ENCODE measurements around the gene MAP3K14.

The MAP3K14 gene

DNA sequence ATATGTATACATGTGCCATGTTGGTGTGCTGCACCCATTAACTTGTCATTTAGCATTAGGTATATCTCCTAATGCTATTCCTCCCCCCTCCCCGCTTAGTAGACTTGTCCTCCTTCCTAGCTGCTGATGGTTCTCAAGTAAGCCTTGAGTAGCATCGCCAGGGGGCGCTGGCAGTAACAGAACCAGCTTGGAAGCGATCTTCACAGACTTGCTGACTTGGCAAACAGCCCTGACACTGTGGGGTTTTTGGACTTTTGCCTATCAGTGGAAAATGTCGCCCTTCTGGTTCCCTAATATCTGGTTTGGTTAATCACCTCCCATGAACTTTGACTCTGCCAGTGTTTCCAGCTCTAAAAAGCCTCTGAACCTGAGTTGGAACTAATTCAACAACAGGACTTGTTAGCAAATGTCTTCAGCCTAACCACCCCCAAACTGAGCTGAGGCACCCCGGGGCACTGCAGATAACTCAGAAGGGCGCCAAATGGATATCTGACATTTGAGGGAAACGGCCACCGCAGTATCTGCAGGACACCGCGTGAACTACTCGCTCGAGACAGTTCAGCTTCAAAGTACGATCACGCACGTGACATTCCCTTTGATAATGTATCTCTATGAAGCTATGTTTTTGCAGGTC is 39.5 kb downstream of the MAP3K14 start:
- no peak for DNase-seq

DNA sequence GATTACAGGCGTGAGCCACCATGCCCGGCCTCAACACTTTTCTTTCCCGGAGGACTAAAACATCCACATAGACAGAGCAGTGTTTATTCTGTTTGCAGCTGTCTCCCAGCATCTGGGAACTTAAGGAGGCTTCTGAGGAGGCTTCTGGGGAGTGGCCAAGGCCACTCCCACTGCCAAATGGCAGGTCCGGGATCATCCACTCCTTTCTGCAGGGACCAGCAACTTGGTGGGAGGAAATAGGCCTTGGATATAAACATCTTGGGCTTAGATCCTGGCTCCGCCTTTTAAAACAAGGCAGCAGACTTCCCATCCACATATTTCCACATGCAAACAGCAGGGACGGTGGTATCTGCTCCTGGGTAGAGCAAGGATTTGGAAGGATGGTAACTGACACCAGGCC is 40.8 kb downstream of the MAP3K14 start:
- no peak for DNase-seq

DNA sequence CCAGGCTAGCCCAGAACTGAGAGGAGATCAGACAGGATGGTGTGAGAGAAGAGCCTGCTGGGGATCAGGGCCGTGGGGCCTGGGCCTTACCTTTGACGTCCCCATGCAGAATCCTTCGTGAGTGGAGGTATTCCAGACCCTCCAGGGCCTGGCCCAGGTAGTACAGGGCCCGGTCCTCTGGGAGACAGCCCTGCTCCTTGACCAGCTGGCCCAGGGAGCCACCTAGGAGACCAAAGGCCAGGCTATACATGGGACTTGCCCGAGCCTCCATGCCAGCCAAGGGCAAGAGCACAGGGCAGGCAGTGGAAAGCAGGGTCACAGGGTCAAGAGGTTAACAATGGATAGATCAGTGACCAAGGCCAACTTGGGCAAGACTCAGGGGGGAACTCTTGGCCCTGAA is 42.8 kb downstream of the MAP3K14 start:
- DNase-seq, result no peak

DNA sequence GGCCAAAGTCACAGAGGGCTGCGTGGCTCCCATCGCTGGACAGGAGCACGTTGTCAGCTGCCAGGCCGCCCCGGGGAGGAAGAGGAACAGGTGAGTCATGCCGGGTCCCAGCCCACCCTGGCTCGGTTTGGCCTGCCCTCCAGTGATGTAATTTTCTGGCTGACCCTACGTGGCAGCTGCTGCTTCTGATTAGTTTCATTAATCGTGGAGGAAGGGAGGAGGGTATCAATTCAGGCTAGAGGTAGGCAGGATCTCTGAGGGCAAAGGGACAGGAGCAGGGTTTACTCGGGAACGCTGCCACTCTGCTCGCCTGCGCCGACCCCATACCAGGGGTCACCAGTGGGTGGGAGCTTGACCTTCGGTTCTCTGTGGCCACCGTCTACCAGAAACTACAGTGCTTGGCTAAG is 43.3 kb downstream of the MAP3K14 start:
- DNase-seq, result no peak

DNA sequence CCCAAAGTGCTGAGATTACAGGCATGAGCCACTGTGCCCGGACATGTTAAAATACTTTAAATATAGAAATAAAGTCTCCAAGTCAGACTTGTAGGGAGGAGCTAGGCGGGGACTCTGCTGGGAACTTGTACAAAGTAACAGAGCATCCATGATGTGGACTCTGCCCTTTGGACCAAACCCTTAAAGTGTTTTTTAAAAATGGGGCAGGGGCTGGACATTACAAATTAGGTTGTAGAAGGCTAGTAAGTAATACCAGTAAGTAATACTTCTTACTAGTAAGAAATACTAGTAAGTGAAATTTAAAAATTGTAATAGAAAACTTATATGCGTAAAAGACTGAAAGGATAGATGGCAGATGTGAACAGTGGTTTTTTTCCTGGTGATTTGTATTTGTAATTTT is 45.2 kb downstream of the MAP3K14 start:
- no peak for DNase-seq

DNA sequence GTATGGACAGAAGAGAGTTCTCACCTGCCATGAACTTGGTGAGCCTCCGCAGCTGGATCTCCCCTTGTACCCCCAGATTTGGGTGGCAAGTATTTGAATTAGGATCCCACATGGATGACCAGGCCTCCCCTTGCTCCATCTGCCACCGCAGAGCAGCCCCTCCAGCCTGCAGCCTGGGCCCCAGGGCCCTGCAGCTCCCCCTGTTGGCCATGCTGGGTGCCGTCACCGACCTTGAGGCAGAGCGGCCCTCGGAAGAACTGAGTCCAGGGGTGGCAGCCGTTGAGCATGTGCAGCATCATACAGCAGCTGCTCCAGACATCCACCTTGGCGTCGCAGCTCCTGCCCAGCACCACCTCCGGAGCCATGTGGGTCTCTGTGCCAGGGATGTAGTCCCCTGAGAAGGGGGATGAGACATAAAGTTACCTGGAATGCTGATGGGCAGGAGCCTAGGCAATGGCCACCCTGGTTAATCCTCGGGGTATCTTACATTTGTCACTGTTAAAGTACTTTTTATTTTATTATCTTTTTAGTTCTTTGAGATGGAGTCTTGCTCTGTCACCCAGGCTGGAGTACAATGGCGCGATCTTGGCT is 45.9 kb downstream of the MAP3K14 start:
- no peak for DNase-seq

DNA sequence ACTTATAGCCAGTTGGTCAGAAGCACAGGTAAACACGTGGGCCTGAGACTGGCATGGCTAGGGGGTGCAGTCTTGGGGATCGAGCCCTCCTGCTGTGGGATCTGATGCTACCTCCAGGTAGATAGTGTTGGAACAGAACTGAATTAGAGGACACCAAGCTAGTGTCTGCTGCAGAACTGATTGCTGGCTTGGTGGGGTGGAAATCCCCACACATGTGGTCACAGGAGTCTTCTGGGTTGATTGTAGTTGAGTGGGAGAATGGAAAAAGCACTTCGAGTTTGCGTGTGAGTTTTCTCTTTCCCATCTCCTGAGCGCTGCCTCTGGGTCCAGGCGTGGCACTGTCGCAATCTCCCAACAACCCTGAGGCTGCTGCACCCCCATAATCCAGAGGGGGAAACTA is 46.9 kb downstream of the MAP3K14 start:
- DNase-seq, result no peak

DNA sequence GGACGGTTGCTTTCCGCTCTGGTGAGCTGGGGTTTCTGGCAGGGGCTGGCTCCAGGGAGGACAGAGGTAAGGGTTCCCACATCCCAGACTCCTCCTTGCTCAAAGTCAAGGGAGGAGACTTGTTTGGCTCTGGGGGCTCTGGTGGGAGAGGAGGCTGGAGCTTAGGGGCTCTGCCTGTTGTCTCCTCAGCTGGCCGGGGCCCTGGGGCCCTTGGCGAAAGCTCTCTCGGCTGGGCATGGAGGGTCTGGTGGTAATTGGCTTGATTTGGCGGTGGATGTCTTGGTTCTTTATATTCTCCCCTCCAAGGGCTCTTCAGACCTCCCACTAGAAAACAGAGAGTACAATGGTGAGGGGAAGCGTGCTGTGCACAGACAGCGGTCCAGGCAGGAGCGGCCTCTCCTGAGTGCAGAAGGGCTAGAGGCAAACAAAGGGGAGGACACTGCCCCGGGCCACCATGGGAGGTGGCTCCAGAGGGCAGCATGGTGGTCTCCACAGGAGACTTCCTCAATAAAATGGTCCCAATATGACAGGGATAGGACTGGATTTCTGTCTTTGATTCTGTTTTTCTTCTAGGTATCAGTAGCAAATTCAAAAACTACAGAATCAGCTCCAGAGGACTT is 49.3 kb downstream of the MAP3K14 start:
- DNase-seq, result no peak

DNA sequence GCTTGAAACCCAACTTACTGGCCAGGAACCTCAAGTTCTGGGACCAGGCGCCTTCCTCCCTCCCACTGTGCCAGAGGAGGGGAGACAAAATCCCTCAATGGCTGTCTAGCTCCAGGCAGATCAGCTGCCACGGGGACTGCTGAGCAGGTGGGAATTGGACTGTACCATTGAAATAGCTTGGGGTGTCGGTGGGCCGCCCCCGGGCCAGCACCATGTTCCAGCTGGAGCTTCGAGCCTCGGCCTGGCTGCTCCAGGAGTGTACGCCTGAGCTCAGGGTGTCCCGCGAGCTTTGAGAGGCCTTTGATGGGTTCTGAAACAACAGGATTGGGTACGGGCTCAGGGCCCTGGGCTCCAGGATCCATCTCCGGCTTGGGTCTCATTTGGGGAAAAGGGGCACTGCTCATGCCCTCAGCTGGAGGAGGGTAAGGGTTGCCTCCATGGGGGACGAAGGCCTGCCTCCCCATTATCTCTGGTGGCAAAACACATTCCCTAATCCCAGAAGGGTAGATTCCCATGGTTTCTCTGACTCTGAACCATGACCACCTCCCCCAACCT is 50.4 kb downstream of the MAP3K14 start:
- no peak for DNase-seq

DNA sequence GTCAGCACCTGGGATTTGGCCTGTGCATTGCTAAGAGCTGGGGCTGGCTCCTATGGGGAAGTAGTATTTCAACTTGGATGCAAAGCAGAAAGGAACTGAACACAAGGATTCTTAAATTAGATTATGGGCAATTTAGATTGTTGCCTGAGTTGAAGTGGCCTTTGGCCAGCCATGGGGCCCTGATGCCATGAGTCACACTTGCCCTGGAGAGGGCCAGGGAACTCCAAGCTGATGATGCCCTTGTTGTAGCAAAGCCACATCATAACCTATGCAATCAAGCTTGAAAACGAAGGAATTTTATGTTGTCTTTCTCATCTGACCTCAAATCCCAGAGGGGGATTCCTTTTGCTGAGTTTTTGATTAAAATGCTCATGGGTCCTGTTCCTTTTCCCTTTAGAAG is 51.0 kb downstream of the MAP3K14 start:
- DNase-seq, result peak; percentile 34

DNA sequence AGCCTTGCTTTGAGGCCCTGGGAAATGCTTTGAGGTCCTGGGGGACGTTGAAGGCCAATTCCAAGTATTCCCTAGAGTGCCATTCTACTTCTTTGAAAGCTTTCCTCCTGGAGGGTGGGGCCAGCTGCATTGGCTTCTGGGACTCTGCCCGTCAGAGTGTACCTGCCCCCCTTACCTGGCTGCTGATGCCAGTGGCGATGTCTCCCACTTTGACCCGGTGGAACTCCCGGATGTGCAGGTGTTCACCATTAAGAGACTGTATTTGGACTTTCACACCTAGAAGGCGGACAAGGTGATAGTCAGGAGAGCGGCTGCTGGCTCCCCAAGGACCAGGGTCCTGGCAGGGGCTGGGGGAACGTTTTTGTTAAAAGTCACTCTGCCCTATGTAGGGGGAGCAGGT is 51.8 kb downstream of the MAP3K14 start:
- DNase-seq, result no peak

DNA sequence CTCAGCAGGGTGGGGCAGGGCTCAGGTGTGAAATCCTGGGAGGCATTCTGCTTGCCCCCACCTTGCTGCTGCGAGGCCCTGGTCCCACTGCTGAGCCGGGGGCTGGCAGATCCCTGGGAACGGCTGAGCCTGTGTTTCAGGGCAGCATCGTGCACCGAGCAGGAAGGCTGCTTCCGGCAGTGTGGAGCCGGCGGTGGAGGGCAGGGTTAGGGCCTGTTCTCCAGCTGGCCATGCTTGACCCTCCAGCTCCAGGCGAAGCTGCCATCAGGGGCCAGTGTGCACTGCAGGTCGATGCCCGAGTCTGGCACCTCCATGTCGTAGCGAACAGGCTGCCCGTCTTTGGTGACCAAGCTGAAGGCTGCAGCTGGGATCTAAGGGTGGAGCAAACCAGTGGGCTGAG is 52.4 kb downstream of the MAP3K14 start:
- no peak for DNase-seq

DNA sequence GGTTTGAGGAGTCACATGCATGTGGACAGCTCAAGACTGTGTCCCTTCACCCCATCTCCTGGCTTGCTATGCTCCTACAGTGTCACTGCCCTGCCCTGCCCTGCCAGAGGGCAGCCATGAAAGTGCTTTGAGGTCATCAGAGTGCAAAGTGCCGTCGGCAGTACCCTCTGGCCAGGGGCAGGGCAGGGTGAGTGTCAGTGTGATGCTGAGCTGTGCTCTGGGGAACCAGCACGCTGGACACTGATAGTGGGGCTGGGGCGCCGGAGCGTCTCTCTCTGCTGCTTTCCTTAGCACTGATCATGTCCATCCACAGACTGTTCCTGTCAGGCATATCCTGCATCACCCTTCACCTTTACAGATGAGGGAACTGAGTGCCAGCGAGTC is 53.4 kb downstream of the MAP3K14 start:
- DNase-seq, result no peak

DNA sequence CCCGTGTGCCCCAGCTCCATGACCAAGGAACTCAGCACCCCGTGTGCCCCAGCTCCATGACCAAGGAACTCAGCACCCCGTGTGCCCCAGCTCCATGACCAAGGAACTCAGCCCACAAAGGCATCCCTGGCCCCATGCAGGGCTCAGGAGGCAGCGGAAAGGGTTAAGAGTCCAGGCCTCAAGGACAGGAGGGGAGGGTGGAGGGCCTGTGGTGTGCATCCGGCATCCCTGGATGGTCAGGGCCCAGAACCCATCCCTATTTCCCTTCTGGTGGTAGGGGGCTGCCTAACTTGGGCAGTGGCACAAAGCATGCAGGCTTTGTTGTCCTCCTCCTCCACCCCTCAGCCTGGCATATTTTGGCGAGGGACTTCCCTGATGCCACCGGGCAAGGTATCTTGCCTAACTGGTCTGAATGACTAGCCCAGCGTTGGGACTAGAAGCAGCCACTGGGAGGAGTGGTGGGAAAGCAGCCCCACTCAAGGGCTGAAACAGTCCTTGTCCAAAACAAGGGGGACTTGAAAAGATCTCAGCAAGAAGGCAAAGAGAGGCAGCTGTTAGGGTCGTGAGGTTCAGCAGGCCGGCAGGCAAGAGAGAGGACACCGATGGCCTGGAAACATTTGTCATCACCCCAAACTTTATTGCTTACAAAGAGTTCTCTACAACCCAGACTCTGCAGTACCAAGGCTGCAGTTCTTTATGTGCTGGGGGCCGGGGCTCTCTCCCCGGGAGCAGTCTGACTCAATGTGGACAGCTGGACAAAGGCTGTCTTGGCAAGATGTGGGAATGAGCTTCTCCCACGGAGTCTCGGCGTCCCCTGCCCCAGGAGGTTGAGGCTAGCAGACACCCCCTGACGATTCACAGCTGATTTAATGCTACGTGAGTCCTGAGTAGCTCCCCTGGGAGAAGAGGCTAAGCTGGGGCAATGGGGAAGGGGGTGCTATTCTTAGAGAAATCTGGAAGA is 54.0 kb downstream of the MAP3K14 start:
- no peak for DNase-seq

DNA sequence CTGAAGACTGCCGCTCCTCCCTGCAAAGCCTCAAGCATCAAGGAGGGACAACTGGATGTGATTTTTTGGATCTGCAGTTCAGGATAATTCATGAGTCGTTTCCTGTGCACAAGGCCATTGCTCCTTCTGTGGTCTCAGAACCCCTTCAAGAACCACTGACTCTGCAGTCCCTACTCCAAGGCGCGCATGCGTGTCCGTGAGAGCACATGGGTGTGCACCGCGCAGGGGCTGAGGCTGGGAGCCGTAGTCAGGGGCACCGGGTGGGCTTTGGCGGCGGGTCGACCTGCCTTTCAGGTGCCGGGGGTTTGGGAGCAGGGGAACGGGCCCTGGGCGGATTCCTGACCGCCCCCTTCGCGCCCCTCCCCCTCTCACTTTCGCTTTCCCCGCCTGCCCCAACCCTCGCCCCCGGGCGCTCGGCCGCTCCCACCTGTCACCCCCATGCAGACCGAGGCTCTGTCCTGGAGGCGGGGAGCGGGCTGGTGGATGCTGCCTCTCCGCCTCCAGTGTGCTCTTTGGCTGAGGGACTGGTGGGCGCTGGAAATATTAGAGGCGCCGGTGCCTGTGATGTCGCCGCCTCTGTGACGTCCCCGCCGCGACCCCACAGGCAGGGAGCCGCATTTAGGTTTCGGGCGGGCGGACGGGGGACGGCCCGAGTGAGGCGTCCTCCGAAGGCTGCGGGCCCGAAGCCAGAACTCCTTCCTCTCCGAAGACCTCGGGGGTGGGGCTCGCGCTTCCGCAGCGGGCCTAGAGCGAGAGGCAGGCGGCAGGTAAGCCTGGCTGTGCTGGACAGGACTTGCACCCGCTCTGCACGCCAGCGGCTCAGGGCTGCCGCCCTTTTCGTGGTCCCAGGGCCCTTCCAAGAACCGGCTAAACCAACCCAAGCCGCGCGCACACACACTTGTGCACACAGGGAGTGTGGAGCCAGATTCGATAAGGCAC is 55.0 kb downstream of the MAP3K14 start, which contains the start of gene SPATA32:
TSS of gene SPATA32 (minus strand) at position 518 of the 939 bp plus-strand sequence. CDS start at position 440, 78 bp downstream.
- no peak for DNase-seq

DNA sequence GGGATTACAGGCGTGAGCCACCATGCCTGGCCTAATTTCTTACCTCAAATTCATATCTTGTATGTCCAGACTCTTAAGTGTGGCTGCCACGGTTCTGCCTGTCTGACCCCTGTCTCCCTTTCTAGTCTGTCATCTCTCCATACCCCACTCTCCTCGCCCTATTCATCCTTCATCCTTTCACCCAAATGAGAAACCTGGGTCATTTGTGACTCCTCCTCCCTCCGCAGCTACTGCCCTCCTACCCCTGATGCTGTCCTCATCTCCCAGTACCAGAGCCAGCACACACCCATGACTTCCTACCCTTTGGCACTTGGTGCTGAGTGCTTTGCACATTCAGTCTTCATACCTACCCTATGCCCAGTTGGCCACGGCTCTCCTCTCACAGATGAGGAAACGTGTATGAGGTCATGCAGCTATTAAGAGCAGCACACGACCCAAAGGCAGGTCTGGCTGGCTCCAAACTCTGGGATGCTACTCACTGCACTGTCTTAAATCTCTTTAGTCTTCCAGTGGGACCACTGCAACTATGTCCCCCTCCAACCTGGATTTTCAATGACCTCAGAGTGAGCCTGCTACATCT is 56.5 kb downstream of the MAP3K14 start:
- no peak for DNase-seq

DNA sequence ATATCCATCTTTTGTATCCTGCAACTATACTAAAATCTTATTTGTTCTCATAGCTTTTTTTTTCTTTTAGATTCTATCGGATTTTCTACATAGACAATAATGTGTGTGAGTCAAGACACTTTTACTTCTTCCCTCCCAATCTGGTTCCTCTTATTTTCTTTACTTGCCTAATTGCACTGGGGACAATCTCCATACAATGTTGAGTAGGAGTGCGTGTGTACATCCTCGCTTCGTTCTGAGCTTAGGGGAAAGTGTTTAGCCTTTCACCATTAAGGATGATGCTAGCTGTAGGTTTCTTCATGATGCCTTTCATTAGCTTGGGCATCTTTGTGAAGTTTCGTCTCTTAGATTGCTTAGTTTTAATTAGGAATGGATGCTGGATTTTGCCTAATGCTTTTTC is 57.8 kb downstream of the MAP3K14 start:
- no peak for DNase-seq

DNA sequence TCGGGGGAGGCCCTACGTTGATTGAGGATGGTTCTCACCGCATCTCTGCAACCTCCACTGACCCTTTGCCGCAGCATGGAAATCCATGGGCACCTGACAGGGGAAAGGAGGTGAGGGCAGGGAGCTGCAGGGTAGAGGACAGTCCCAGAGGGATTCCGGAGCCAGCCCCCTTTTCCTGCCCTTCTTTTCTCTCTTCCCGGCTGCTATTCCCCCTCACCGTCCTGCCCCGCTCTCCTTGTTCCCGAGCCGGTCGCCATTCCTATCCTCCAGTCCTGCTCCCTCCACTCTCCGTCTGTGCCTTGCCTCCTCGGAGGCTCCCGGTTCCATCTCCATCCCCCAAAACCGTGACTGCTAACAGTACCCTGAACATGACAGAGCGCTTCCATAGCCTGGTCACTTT is 59.7 kb downstream of the MAP3K14 start:
- DNase-seq, result no peak

DNA sequence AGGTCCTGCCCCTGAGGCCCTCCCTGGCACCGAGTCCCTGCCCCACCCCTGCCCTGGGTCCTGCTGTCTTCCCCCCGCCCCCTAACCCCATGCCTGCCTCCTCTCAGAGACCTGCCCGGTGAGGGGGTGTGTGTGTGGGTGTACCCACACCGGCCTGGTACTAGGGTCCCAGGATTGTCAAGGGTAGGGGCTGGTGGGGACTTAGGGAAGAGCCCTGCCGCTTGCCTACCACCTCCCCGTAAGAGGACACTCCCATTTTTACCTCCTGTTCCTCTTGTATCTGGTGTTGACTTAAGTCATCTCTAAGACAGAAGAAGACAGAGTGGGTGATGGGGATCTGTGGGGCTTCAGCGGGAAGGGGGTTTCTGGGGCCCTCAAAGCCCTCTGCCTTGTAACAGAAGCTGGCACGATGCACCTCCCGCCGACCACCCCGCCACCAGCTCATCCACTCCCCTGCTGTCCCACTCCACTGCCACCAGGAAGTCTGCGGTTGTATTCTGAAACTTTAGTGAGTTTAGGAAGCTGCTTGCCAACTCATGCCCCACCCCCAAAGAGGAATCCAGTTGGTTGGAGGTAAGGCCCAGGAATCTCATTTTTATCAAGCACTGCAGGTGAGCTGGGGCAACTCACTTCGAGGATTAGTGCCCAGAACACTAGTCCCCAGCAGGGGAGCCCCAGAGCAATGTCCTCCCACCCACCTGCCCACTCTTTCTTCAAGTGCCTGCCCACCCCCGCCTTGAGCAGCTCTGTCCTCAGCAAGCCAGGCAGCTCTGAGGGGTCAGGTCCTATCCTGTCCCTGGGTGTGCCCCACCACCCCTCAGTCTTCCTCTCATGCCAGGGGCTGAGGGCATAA is 60.5 kb downstream of the MAP3K14 start:
- no peak for DNase-seq

DNA sequence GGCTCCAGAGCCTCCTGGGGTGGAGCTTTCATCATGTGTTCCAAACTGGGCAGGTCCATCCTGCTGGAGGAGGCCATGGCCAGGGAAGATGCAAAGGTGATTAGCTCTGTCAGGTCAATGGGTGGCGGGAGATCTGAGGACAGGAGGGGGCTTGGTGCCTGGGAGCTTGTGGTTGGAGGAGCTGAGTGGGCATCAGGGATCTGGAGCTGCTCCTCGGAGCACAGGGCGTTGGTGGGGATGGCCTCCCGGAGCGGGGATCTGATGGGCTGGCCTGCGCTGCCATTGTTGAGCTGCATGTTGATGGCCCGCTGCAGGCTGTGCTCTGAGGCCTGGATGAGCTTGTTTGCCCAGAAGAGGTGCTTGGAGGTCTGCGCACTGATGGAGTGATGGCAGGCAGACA is 61.5 kb downstream of the MAP3K14 start:
- DNase-seq, result no peak

DNA sequence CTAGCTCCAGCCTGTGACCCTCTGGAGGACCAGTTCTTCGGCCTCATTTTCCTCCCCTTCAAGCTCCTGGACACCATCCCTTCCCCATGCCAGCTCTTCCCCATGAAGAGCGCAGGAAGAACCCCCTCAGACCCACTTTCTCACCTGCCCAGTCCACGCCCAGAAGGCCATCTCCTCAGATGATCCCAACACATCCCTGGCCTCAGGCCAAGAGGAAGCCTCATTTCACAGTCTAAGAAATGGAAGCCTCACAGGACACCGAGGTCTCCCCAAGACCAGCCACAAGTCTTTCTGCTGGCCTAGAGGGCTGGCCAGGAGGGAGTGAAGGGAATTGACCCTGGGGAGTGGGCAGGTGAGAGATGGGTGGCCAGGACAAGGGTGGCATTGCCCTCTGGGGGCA is 62.9 kb downstream of the MAP3K14 start:
- no peak for DNase-seq

Data from GOT3 (cell line).